ENCODE measurements around the gene HLA-DRB5.
"Not testable (repeated sequence)": the region's sequence is repeated elsewhere in the genome, so short reads cannot be mapped to it uniquely, and the experiment has no call there.

The HLA-DRB5 gene

DNA sequence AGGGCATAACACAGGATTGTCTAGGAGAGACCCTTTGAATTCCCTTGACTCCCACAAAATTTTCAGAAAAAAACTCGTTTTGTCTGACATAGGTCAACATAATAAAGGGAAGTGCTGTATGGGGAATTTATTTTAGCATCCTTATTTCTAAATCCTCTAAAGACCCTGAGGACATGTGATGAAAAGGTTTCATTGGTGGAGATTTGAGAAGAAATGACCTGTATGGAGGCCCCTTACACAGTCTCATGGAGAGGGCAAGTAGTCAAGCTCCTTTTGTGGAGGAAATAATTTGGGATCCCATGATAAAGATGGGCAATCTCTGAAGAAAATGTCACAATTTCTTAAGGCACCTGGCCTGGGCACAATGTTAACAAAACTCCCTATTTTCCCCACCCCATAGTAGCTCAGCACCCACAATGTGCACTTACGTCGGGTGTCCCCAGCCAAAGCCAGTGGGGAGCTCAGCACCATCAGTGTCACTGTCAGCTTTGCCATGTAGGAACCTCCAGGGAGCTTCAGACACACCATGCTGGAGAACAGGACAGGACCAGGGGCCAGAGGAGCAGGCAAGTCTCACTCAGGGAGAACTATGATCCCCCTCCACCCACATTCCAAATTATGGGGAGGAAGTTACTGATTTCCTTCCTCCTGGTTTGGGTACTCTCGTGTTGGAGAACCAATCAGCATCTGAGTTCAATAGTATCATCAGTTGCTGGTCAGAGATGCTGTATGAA, at the start of gene HLA-DRB5:
HLA-DRB5 (minus strand) TSS at position 591 of the 734 bp plus-strand sequence; CDS start at position 528, 63 bp downstream.
- peak; percentile 37 for DNase-seq (ENCODE audit: low spot score)

DNA sequence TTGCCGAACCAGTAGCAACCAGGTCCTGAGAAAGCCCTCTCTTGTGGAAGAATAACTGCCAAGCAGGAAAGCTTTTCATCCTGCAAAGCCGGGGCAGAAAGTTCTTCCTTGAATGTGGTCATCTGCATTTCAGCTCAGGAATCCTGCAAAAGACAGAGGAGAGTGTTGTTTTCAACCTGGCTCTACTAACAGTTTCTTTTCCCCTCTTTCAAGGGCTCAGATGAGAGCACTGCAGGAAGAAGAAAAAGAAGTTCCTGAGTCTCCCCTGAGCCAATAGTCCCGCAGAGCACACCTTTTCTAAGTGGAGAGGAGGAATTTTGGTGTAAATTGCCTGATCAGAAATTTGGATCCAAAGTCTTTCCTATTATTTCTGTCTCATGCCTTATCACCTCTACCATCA, 48.9 kb upstream of the HLA-DRB5 start:
- DNase-seq (ENCODE audit: low spot score), result no peak

DNA sequence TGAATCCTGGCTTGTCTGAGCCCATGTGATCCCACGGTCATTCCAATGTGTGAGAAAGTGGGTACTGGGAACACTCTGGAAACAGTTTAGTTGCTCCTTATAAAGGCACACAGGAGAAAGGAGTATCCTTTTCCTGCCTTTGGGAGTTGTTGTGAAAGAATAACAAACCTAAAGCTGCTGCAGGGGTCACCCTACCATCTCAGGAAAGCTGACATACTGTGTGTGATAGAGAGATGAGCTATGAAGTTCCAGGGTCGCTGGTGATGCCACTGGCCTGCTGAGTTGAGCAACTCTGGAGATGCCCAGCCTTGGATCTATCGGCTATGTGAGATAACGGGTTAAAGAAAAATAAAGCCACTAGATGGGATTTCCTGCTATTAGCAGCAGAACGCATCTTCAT, 47.4 kb upstream of the HLA-DRB5 start:
- not testable (repeated sequence) for DNase-seq (ENCODE audit: low spot score)

GRCh38 chr6:32576250-32576649, 46.2 kb upstream of the HLA-DRB5 start:
- DNase-seq (ENCODE audit: low spot score), result no peak

DNA sequence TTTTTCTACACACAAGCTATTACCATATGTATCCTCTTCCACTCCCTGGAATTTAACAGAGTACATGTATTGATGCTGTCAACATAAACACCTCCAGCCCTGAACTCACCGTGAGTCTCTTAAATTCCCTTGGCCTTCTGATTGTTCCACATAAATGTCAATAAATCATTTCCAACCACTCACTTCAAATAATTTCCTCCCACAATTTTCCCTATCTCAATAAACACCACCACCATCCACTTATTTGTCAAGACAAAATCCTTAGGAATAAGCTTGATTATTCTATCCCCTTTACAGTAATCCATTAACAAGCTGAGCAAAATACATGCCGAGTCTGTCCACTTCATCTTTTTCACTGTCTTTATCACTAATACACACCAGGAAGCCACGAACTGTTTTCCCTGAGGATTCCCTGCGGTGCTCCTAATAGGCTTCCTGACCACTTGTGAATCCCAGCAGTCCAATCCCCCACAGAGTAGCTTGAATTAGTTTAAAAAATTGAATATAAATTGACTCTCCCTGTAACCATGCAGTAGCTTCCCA, 40.3 kb upstream of the HLA-DRB5 start:
- DNase-seq (ENCODE audit: low spot score), result no peak

DNA sequence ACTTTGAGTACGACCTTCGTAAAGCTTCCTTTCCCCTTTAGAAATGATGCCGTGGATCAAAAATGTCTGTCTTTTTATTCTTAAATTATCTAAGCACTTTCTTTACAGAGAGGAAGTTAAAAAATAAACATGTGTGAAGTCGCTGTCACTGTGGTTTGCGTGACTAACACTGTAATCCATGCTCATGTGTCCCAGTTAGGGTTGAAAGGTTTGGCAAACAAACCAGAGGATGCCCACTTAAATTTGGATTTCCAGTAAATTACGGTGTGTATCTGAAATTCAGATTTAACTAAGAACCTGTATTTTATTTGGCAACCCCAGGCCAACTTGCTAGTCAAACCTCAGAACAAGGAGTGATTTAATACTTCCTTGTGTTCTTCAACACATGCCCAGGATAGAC, 38.5 kb upstream of the HLA-DRB5 start:
- no peak for DNase-seq (ENCODE audit: low spot score)

DNA sequence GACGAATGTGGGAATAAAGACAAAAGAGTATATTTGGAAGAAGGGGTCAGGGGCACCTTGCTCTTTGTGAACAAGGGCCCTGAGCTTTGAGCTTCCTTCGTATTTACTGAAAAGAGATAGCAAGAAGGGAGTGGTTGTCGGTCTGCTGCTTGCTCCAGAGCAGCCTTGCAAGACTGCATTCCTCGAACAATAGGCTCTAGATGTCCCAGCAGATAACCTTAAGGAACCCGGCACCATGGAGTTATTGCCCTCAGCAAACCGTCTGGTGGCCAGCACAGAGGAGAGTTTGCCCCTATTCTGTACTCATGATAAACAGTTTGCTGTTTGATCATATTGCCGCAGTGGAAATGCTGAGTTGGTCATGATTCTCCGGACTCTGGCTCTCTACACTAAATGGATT, 36.9 kb upstream of the HLA-DRB5 start:
- DNase-seq (ENCODE audit: low spot score), result no peak

- DNase-seq (ENCODE audit: low spot score), result no peak
These were observed 35.4 kb upstream of the HLA-DRB5 start for GRCh38 chr6:32565511-32565910.

DNA sequence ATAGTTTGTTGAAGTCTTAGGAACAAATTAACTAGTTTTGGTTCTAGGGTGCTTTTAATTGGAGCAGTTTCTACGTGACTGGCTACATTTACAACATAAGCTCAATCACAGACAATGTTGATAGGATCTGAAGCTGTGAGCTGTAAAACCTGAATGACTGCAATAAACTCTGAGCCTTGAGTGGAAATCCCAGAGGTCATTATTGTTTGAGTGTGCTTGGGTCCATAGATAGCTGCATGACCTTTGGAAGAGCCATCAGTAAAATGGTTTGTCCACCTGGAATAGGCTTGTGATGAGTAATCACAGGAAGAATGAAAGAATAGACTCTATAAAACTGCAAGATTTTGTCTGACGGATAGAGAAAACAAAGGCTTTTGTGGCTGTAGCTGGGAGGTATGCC, 32.9 kb upstream of the HLA-DRB5 start:
- no peak for DNase-seq (ENCODE audit: low spot score)

GRCh38 chr6:32559747-32560146, 29.7 kb upstream of the HLA-DRB5 start:
- no peak for DNase-seq (ENCODE audit: low spot score)

DNA sequence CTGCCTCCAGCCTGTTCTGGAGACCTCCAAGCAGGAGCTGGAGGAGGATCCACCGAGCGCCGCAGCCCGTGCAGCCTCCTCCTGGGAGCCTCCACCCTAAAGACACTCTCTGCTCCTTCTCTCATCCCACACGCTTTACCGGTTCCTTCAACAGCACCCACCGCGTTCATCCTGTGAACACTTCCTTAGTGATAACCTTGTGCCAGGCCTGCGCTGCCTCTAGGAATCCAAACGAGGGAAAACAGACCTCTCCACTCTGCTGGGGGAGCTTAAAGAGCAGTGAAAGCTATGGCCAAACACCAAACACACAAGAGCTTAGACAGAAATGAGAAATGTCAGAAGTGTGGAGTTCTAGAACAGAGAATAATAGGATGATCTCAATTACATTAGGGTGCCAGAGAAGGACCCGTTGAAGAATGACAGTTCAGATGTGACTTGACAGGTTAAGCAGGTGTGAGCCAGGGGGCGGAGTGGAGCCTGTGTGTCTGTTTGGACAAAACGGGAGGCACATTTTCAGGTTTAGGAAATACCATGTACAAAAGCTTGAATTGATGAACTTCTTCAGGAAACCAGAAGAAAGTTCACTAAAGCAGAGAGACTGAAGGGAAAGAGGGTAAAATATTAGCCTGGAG, 28.5 kb upstream of the HLA-DRB5 start:
- no peak for DNase-seq (ENCODE audit: low spot score)

GRCh38 chr6:32554116-32554965, 24.3 kb upstream of the HLA-DRB5 start:
- no peak for DNase-seq (ENCODE audit: low spot score)

DNA sequence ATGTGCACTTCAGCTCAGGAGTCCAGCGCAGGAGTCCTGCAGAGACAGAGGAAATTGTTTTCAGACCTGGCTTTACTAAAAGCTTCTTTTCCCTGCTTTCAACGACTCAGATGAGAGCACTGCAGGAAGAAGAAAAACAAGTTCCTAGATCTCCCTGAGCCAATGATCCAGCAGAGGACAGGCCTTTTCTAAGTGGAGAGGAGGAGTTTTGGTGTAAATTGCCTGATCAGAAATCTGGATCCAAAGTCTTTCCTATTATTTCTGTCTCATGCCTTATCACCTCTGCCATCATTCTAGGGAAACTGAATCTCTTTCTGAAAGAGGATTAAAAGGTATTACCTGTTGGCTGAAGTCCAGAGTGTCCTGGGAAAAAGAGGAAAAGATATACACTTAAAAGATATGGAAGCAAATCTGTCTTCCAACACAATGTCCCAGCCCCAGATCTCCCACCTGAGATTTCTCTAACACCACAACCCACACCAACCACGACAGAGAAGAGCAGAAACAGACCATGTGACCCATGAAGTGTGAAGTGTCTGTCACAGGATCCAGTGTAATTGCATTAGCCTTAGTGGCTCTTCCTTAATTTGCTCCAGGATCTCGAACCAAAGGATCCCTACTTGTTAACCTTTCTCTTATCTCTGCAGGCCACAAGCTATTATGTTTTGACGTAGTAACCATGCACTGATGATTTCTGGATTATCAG, 23.1 kb upstream of the HLA-DRB5 start:
- DNase-seq (ENCODE audit: low spot score), result no peak

- DNase-seq (ENCODE audit: low spot score), result no peak
These were observed 21.3 kb upstream of the HLA-DRB5 start for GRCh38 chr6:32551410-32551809.

DNA sequence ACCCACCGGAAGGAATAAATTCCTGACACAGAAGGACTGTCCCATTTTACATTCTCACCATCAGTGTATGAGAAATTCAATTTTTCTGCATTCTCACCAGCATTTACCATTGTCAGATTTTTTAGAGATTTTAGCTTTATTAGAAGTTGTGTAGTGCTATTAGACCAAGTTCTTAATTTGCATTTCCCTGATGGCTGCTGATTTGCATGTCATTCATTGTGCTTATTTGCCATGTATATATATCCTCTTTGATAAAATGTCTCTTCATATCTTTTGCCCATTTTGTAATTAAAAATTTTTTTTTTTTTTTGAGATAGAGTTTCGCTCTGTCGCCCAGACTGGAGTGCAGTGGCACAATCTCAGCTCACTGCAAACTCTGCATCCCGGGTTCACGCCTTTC, 9.8 kb upstream of the HLA-DRB5 start:
- no peak for DNase-seq (ENCODE audit: low spot score)

DNA sequence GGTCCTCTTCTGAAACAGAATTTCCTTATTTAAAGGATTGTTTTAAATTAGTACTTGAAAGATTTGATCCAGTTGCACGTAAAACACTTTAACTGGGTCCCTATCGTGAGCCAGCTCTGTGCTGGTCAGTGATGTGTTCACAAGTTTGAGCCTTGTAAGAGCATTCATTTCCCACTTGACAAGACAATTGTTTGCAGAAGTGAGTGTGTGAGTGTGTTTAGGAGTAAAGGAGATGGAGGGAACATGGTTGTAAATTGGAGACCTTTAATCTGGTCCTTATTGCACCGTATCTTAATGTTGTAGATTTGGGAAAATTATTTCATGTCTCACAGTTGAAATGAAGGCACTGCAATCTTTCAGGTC, 325 bp upstream of the HLA-DRB5 start:
- not testable (repeated sequence) for DNase-seq (ENCODE audit: low spot score)

DNA sequence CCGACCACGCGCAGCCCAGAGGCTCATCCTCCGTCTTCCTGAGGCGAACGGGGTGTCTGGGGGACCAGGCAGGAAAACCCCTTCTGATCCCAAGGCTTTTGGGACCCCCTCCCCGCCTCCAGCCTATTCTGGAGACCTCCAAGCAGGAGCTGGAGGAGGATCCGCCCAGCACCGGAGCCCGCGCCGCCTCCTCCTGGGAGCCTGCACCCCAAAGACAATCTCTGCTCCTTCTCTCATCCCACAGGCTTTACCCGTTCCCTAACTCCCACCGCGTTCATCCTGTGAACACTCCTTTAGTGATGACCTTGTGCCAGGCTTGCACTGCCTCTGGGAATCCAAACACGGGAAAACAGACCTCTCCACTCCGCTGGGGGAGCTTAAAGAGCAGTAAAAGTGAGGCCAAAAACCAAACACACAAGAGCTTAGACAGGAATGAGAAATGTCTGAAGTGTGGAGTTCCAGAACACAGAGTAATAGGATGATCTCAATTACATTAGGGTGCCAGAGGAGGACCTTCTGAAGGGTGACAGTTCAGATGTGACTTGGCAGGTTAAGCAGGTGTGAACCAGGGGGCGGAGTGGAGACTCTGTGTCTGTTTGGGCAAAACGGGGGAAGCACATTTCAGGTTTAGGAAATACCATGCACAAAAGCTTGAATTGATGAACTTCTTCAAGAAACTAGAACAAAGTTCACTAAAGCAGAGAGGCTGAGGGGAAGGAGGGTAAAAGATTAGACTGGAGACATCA, 7.6 kb downstream of the HLA-DRB5 start:
- DNase-seq (ENCODE audit: low spot score), result no peak

GRCh38 chr6:32519910-32520258, 10.2 kb downstream of the HLA-DRB5 start:
- no peak for DNase-seq (ENCODE audit: low spot score)

DNA sequence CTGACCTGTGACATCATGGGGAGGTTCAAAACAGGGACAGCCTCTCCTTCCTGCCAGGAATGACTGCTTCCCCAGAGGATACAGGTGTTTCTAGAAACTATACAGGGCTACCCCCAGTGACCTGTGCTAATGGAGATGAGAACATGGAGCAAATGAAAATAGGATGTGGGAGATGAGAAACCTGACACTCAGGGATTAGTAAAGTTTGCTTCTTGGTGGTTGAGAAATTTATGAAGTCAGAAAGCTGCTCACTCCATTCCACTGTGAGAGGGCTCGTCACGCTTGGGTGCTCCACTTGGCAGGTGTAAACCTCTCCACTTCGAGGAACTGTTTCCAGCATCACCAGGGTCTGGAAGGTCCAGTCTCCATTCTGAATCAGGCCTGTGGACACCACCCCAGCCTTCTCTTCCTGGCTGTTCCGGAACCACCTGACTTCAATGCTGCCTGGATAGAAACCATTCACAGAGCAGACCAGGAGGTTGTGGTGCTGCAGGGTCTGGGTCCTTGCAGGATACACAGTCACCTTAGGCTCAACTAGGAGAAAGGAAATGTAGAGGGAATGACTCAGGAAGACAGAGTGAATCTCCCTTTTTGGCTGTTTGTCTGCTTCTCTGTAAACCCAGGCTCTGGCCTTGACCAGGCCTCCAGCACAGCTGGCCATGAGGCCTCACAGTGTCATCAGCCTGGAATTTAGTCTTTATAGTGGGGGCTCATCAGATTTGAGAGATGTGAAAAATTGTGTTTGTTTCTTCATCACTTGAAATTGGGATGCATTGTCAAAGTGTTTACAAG, 10.8 kb downstream of the HLA-DRB5 start:
- DNase-seq (ENCODE audit: low spot score), result no peak

- no peak for DNase-seq (ENCODE audit: low spot score)
These were observed 12.2 kb downstream of the HLA-DRB5 start for GRCh38 chr6:32517654-32518445.
